ENCODE measurements around the gene ERN2.

DNA sequence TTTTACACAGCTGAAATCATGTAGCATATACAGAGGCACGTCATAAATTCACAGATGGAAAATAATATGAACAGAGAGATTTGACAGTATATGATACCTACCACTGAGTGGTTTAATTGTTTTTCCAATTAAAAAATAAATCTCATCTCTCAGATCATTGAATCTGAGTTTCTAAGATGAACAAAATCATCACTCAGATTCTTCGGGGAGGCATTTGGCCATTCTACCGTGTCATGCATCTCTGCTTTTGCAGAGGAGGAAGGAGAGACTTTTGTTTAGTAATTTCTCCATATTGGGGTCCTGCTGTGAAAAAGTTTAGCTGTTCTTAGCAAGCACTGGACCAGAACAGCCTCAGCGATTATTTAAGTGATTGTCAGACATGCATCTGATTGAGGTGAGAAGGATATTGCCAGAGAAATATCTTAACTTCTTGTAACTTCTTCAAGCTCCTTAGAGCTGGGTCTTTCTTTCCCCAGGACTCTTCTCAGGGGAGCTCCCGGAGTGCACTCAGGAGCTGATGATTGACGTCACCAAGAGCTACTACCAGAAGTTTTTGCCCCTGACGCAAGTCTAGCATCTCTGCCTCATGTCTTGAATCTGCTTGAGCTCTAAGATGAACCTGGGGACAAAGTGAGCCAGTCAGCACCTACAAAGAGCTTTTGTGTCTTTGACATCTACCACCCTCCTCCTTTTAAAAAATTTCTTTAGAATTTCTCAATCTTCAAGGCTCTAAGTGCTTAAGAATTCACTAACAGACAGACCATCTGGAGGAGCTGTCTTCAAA is 46.3 kb downstream of the ERN2 start:
- TF ChIP-seq EZH2phosphoT487 (IDR thresholded peaks at IDR 0.05; ENCODE audit: low read depth): no peak
- TF ChIP-seq, protein P1, sequence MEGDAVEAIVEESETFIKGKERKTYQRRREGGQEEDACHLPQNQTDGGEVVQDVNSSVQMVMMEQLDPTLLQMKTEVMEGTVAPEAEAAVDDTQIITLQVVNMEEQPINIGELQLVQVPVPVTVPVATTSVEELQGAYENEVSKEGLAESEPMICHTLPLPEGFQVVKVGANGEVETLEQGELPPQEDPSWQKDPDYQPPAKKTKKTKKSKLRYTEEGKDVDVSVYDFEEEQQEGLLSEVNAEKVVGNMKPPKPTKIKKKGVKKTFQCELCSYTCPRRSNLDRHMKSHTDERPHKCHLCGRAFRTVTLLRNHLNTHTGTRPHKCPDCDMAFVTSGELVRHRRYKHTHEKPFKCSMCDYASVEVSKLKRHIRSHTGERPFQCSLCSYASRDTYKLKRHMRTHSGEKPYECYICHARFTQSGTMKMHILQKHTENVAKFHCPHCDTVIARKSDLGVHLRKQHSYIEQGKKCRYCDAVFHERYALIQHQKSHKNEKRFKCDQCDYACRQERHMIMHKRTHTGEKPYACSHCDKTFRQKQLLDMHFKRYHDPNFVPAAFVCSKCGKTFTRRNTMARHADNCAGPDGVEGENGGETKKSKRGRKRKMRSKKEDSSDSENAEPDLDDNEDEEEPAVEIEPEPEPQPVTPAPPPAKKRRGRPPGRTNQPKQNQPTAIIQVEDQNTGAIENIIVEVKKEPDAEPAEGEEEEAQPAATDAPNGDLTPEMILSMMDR (IDR thresholded peaks at IDR 0.05; ENCODE audit: low read depth, low read length): no peak
